ENCODE results near the gene SATB1.
"Not testable (repeated sequence)": the region's sequence is repeated elsewhere in the genome, so short reads cannot be mapped to it uniquely, and the experiment has no call there.

Gene SATB1

DNA sequence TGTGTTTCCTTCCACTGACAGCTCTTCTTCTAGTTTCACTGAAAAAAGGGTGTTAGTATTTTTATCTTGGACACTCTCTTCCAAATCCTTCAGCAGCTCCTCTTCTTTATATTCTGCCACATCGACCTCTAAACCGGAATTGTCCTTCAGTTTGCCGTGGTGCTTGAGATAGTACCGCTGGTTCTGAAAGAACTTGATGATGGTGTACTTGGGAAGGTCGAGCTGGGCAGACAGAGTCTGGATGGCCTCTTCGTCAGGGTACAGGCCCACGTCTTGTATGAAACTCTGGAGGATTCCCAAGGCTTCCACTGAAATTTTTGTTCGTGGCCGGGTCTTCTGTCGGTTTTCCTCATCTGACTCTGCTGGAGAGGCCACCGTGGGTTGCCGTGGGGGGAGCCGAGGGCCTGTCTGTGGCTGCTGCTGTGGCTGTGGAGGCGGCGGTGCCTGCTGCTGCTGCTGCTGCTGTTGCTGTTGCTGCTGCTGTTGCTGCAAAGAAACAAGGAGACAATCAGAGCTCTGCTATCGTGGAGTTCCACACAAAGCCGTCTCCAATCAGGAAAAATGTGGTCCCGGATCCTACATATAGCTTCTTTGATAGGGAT lies 75.8 kb downstream of the SATB1 start:
- no peak for DNase-seq

- no peak for DNase-seq
Measured at GRCh38 chr3:18346097-18346496, 79.0 kb downstream of the SATB1 start.

DNA sequence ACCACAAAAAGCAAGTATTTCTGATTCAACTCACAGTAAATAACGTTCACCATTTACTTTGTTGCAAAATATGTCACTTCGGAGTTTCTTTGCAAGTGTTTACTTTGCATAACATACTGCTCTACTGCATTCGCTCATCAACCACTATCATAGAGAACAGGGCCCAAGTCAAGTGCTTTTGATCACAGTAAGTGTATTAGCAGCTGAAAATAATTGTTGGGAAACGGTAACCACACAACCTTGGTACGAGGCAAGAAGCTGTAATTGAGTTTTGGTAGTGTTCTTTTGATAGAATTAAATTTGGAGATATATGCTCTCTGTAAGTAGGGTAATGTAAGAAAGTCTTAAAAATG lies 80.1 kb downstream of the SATB1 start:
- no peak for DNase-seq

DNA sequence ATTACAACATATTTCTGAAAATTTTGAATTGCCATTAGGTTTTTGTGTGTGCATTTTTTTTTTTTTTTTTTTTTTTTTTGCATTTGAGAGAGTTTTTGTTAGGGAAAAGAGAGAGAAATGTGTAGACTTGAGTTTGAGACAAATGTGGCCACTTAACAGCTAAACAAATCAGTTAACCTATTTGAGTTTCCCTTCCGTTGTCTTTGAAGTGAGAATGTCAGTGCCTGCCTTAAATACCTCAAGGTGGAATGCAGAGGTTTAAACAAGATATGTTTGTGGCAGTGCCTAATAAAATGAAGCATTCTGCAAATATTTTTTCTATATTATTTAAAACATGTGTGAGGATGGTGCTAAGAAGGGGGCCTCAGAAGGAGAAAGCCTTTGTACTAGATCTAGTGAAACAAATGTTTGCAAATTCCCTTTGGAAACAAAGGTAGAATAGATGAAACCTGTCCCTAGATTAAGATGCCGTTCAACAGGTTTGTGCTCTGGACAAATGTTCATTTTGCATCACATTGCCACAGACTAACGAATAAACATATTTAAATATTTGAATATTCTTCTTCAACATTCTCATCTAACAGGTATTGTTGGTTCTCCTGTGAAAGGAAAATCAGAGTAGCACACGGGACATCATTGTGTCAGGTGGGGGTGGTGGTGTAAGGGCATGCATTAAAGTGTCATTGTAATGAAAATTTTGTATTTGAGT lies 80.7 kb downstream of the SATB1 start:
- no peak for DNase-seq

DNA sequence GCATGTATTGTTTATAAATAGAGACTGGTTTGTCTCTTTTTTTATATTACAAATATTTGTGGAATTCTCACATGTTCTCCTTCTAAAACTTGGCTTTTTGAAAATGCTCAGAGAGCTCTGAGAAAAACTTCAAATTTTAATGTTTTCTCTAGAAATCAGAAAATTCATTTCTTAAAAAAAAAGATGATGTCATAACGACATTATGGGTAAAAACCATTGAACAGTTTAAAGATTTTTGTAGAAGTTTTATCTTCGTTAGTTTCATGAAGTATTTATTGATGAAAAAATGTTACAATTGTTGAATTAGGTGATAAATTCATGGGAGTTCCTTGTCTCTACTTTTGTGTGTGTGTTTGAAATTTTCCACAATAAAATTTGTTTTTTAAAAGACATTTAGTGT lies 81.3 kb downstream of the SATB1 start:
- DNase-seq, result no peak

DNA sequence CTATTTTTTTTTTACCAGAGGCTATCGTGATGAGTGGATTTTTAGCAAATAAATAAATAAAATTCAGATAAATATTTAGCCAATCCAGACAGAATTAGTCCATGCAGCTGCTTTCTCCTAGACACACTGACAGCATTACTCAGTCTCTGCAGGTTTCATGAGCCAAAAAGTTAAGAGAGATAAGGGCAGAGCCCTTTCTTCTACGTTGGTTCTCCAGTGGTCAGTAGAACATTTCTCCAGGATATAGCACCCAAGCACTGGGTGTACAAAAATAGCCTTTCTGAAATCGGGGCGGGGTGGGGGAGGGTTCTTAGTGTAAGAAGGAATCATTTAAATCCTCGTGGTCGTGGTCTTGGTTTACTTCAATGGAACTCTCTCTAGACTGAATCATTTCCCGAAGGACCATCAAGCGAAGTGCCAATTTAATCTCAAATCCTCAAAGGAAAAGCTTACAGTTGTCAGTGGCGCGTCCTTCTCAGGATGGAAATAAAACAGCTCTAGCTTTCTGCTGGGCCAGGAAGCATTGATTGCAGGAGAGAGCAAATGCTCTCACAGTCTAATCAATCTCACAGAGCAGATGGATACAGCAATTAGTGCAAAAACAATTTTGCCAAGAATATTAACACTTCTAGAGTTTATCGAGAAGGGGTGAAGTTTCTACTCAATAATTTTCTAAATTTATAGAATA lies 86.2 kb downstream of the SATB1 start:
- DNase-seq, result no peak

DNA sequence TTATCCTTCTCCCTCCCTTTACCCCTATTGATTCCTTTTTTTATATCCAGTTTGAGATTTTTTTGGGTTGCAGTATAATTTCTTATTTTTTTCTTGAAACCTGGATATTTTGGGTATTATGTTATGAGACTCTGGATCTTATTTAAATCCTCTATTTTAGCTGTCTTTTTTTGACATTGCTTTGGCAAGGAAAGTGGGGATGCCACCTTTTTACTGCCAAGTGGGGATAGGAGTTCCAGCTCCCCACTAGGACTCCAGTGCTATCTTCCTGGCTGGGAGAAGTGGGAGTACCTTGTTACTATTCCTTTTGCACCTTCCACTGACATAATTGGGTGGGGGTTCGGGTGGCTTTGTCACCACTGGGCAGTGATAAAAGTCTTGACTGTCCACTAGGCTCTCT lies 87.9 kb downstream of the SATB1 start:
- DNase-seq, result no peak

DNA sequence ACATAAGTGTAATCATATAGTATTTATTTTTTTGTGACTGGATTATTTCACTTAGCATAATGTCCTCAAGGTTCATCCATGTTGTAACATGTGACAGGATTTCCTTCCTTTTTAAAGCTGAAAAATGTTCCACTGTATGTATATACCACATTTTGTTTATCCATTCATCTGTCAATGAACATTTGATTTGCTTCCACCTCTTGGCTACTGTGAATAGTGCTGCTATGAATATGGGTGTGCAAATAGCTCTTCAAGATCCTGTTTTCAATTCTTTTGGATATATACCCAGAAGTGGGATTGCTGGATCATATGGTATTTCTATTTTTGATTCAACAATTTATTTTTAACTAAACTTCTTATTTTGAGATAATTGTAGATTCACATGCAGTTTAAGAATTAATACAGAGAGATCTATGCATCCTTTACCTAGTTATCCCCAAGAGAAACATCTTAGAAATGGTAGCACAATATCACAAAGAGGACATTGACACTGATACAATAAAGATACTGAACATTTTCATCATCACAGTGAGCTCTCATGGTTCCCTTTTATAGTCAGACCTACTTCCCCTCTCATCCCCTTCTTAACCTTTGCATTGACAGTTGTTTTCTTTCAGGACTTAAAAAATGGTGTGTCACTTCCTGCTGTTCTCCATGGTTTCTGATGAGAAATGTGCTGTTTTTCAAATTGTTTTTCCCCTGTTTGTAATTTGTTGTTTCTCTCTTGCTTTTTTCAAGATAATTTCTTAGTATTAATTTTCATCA lies 90.1 kb downstream of the SATB1 start:
- DNase-seq, result peak; percentile 73 to 77

- not testable (repeated sequence) for DNase-seq
Measured at GRCh38 chr3:18330772-18331441, 94.2 kb downstream of the SATB1 start.

DNA sequence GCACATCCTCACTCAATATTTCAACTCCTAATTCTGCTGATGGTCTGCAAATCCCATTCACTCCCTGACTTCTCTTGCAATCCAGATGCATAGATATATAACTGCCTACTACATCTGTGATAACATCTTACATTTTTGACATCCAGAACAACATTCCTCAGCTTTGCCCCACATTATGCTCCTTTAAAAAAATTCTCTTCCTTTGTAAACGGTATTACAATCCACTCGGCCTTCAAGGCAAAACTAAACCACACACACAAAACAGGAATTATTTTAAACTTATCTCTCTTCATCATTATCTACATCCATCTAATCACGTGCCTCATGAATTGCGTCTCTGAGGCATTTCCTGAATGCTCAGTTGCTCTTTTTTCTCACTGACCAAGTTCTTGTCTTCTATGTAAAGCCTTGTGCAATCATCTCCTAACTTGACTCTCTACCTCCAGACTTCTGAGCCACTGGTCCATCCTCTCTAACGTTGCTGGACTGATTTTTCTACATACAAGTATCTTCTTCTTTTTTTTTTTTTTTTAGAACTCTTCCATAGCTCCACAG lies 117.0 kb downstream of the SATB1 start:
- DNase-seq, result no peak

DNA sequence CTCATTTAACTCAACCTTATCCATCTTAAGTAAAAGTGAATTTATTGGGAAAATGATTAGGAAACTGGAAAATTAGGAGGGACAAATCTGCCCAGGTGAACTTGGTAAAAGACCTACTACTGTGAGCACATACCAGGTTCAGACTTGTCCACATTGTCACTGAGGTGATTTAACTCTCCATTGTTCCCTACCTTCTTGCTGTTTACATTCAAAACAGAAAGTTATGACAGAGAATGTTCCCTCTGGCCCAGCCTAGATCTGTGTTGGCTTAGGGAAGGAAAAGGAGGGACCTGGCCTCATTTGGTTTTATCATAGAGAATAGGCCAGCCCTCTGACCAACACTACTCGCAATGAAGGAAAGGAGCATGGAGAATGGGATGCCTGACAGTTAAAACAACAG lies 117.6 kb downstream of the SATB1 start:
- DNase-seq, result no peak

DNA sequence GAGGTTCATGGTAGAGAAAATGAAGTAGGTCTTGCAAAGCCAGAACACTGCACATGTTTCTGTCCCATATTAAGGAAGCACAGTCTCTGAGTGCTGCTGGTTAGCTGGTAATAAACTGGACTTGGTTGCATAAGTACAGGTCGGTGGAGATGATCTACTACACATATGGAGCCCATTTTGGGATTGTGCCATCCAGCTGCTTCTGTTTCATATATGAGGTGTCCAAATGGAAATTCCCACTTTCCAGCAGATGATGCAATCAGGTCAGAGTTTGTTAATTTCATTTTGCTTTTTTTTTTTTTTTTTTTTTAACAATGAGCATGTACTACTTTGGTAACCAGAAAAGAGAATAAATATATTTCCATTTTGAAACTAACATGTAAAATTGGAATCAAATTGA lies 122.6 kb downstream of the SATB1 start:
- DNase-seq, result no peak

- no peak for DNase-seq
Measured at GRCh38 chr3:18301781-18302180, 123.4 kb downstream of the SATB1 start.

- no peak for DNase-seq
Measured at GRCh38 chr3:18300916-18301315, 124.2 kb downstream of the SATB1 start.

- DNase-seq, result no peak
Measured at GRCh38 chr3:18297126-18297525, 128.0 kb downstream of the SATB1 start.
